Peyer's patch (tissue), 4 donors: ENCODE results near the gene ZNF521.

Experiments
- CTCF ChIP-seq, 6 experiments: fragments of 450-650 bp in 4 of 6; fragments of 200-600 bp in 2 of 6; sonication (generic) in 1 of 6; IDR thresholded peaks; one replicate each; pipeline ENCODE4 v1.5.1; 2017 to 2019; ENCODE audit warnings: antibody characterized with exemption in 6 of 6, mild to moderate bottlenecking in 3 of 6, moderate library complexity in 1 of 6
- POLR2A ChIP-seq, 2 donors: fragments of 450-650 bp; IDR thresholded peaks; one replicate each; pipeline ENCODE4 v1.5.1; 2017; ENCODE audit warnings: antibody characterized with exemption in 2 of 2, mild to moderate bottlenecking in 2 of 2, moderate library complexity in 2 of 2

DNA sequence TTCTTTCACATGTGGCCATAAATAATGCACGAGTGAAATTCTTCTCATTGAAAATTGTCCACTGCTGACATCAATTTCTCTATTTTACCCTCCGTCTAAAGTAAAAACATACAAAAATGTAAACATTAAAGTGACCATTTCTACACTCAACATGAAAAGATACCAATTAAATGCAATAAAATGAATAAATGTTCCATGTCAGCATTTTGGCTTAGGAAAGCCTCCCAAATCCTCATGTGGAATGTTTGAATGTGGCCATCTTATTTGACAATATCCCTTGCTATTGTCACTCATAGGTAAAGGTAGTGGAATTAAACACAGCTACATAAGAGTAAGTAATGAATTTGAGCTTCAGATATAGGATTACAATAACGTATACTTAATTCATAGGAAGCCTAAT lies 60.8 kb downstream of the ZNF521 start:
- TF ChIP-seq CTCF (IDR thresholded peaks at IDR 0.05) = no peak
- no peak for TF ChIP-seq POLR2A (IDR thresholded peaks at IDR 0.05)
